ENCODE results near the gene ASF1B. TPM values are rescaled to one million over a fixed set of nuclear protein-coding genes. Genes with fewer than 3 reads are reported as not detected.

ASF1B gene
- total RNA-seq, 1 donor from 2014 or later = 16.4 TPM

- H3K4me1 ChIP-seq = peaks cover 23% of the 10 kb centered on the region
- no peaks in the 10 kb centered on the region for H3K36me3 ChIP-seq
- peaks cover 31% of the 10 kb centered on the region for H3K4me1 Mint-ChIP-seq
- no peak for TF ChIP-seq EZH2phosphoT487 (IDR thresholded peaks at IDR 0.05)
- TF ChIP-seq CTCF (IDR thresholded peaks at IDR 0.05) = no peak
- no peak for TF ChIP-seq EZH2 (IDR thresholded peaks at IDR 0.05)
- peak overlapping the region; percentile 93 for H3K4me3 Mint-ChIP-seq
- H3K9ac ChIP-seq = peak overlapping the region; percentile 31
- peak overlapping the region; percentile 76 for H3K4me2 ChIP-seq
- H3K9me3 Mint-ChIP-seq = no peaks in the 10 kb centered on the region
- peak overlapping the region; percentile 96 for H3K27ac Mint-ChIP-seq
- peaks cover 31% of the 10 kb centered on the region for H4K20me1 ChIP-seq (ENCODE audit: low read depth)
- peaks cover 32% of the 10 kb centered on the region for H3F3A ChIP-seq (ENCODE audit: low read depth)
- H3K27me3 ChIP-seq = no peaks in the 10 kb centered on the region
- H3K4me3 ChIP-seq = peak overlapping the region; percentile 49
- peaks cover 5% of the 10 kb centered on the region for H3K36me3 Mint-ChIP-seq
- H3K27me3 Mint-ChIP-seq (ENCODE audit: insufficient read depth, low read depth) = peaks cover 11% of the 10 kb centered on the region
- no peaks in the 10 kb centered on the region for H3K9me3 ChIP-seq (ENCODE audit: low read depth)
- no peak overlapping the region for H2AFZ ChIP-seq (replicated peaks)
- H3K79me2 ChIP-seq (ENCODE audit: low read depth) = peaks cover 20% of the 10 kb centered on the region
- peak overlapping the region; percentile 87 for H3K27ac ChIP-seq
- DNase-seq (ENCODE audit: low spot score) = no peak
Observed at GRCh38 chr19:14119146-14119545, 17.2 kb downstream of the ASF1B start.

- Histone ChIP-seq H3K27ac (peak overlapping the region; percentile 87), H2AFZ (replicated peaks) (peak overlapping the region; percentile 51), H4K20me1 (ENCODE audit: low read depth) (peaks cover 39% of the 10 kb centered on the region), H3K4me2 (peak overlapping the region; percentile 76), H3K4me3 (peak overlapping the region; percentile 49), H3K27me3 (no peaks in the 10 kb centered on the region), H3K9me3 (ENCODE audit: low read depth) (no peaks in the 10 kb centered on the region), H3K4me1 (peaks cover 23% of the 10 kb centered on the region), H3K79me2 (ENCODE audit: low read depth) (peaks cover 20% of the 10 kb centered on the region), H3K36me3 (no peaks in the 10 kb centered on the region), H3F3A (ENCODE audit: low read depth) (peaks cover 32% of the 10 kb centered on the region), H3K9ac (peak overlapping the region; percentile 31)
- TF ChIP-seq EZH2 (IDR thresholded peaks at IDR 0.05) = no peak
- no peak for TF ChIP-seq EZH2phosphoT487 (IDR thresholded peaks at IDR 0.05)
- TF ChIP-seq CTCF (IDR thresholded peaks at IDR 0.05) = no peak
- H3K4me1 Mint-ChIP-seq = peaks cover 38% of the 10 kb centered on the region
- H3K27ac Mint-ChIP-seq = peak overlapping the region; percentile 99
- peaks cover 5% of the 10 kb centered on the region for H3K36me3 Mint-ChIP-seq
- peaks cover 11% of the 10 kb centered on the region for H3K27me3 Mint-ChIP-seq (ENCODE audit: insufficient read depth, low read depth)
- H3K9me3 Mint-ChIP-seq = no peaks in the 10 kb centered on the region
- peak; percentile 33 for DNase-seq (ENCODE audit: low spot score)
- H3K4me3 Mint-ChIP-seq = peak overlapping the region; percentile 93
Observed at GRCh38 chr19:14118165-14119051, 18.0 kb downstream of the ASF1B start.

- H3K4me3 ChIP-seq = peak within 1 kb of the TSS; percentile 94
- H3K27me3 Mint-ChIP-seq (ENCODE audit: insufficient read depth, low read depth) = peaks cover 11% of the 10 kb centered on the region
- peaks cover 3% of the 10 kb centered on the region for H3K36me3 Mint-ChIP-seq
- no peaks in the 10 kb centered on the region for H3K36me3 ChIP-seq
- TF ChIP-seq CTCF (IDR thresholded peaks at IDR 0.05) (no peak), EZH2phosphoT487 (IDR thresholded peaks at IDR 0.05) (no peak)
- H3K27ac Mint-ChIP-seq = peak within 1 kb of the TSS; percentile 99
- H3K27ac ChIP-seq = peak within 1 kb of the TSS; percentile 87
- peaks cover 20% of the 10 kb centered on the region for H3K79me2 ChIP-seq (ENCODE audit: low read depth)
- no peaks in the 10 kb centered on the region for H3K9me3 Mint-ChIP-seq
- peak; percentile 100 for DNase-seq (ENCODE audit: low spot score)
- peaks cover 44% of the 10 kb centered on the region for H3K4me1 Mint-ChIP-seq
- H3K9ac ChIP-seq = peak within 1 kb of the TSS; percentile 60
- H3K4me3 Mint-ChIP-seq = peak within 1 kb of the TSS; percentile 95
- peak within 1 kb of the TSS; percentile 99 for H3K4me2 ChIP-seq
- H3K9me3 ChIP-seq (ENCODE audit: low read depth) = no peaks in the 10 kb centered on the region
- H3K4me1 ChIP-seq = peaks cover 29% of the 10 kb centered on the region
- H4K20me1 ChIP-seq (ENCODE audit: low read depth) = peaks cover 45% of the 10 kb centered on the region
- H3F3A ChIP-seq (ENCODE audit: low read depth) = peaks cover 32% of the 10 kb centered on the region
- H2AFZ ChIP-seq (replicated peaks) = peak within 1 kb of the TSS; percentile 51
- no peaks in the 10 kb centered on the region for H3K27me3 ChIP-seq
Observed at GRCh38 chr19:14117668-14118164, 18.7 kb downstream of the ASF1B start, which contains the start of gene PRKACA. TSS of gene PRKACA (minus strand) at chr19:14117762. CDS start at chr19:14117547, 215 bp downstream.
